HepG2 (cell line): ENCODE data around the gene FRMD4A. TPM values are rescaled to one million over a fixed set of nuclear protein-coding genes. Genes with fewer than 3 reads are reported as not detected.

ENCODE experiments used
- ATAC-seq: fragments of 200-7000 bp; cut with Tn5 transposase; 3 replicates; pipeline ENCODE4 v1.9.1; 2020; ENCODE audit warnings: mild to moderate bottlenecking, moderate library complexity
- BruUV-seq: library from RNA; stranded (reverse); fragments of 400-500 nt; replicated peaks from 2 replicates; lab custom pipeline; 2021; lab: Mats Ljungman, UMichigan
- CTCF ChIA-PET: fragments of 300-600 bp; formaldehyde crosslinking; extraction: SDS; loops from one replicate; lab custom pipeline; 2021; ENCODE audit warnings: low total read pairs, inconsistent platforms, low intra/inter-chr PET ratio; lab: Yijun Ruan, JAX
- POLR2A ChIA-PET: fragments of 350-600 bp; sonication (Branson Sonifier 250); formaldehyde crosslinking; loops from one replicate; lab custom pipeline; 2020; ENCODE audit warnings: antibody characterized with exemption, inconsistent platforms; lab: Yijun Ruan, JAX
- DNase-seq: peaks from one replicate; pipeline ENCODE4 v3.0.0-alpha.2; 2015; ENCODE audit warnings: low spot score
- FAIRE-seq: peaks from 3 replicates; lab custom pipeline; 2011; peaks lifted over from hg19 to GRCh38; lab: Jason Lieb, UNC
- H2AFZ ChIP-seq: one replicate; pipeline ENCODE4 v1.6.1; 2011; ENCODE audit warnings: low read length, inconsistent platforms
- H3K27ac ChIP-seq: fragments of 300-600 bp; 3 replicates; pipeline ENCODE4 v1.8.0; 2011; ENCODE audit warnings: mixed run types, mild to moderate bottlenecking, mixed read lengths, low read length, inconsistent platforms; ENCODE audit not compliant: insufficient read depth; ENCODE audit errors: extremely low read length
- H3K27me3 ChIP-seq, 2 experiments: fragments of 200-600 bp in 1 of 2; 2 replicates in 1 of 2; 3 replicates in 1 of 2; pipeline versions ENCODE4 v1.6.0 to v1.8.0; 2011; ENCODE audit warnings: low read length in 2 of 2, mild to moderate bottlenecking in 2 of 2, moderate library complexity in 2 of 2, inconsistent platforms in 1 of 2; ENCODE audit not compliant: insufficient read depth in 2 of 2, control insufficient read depth in 1 of 2
- H3K36me3 ChIP-seq, 2 experiments: fragments of 200-600 bp in 1 of 2; replicated peaks in 1 of 2; 2 replicates in 1 of 2; 3 replicates in 1 of 2; pipeline versions ENCODE4 v1.5.1 to v1.8.0; 2011; ENCODE audit warnings: low read length in 2 of 2, inconsistent platforms in 1 of 2; ENCODE audit not compliant: insufficient read depth in 2 of 2, control insufficient read depth in 1 of 2
- H3K4me1 ChIP-seq: 2 replicates; pipeline ENCODE4 v1.5.1; 2012; ENCODE audit warnings: low read length, inconsistent platforms; ENCODE audit not compliant: insufficient read depth
- H3K4me2 ChIP-seq: 2 replicates; pipeline ENCODE4 v1.6.0; 2011; ENCODE audit warnings: low read depth, low read length, inconsistent platforms
- H3K4me3 ChIP-seq, 3 experiments: fragments of 200-600 bp in 1 of 3; sonication (generic), shearing (Covaris generic) in 1 of 3; replicated peaks in 1 of 3; 2 replicates each; pipeline ENCODE4 v1.5.1; 2011 to 2016; ENCODE audit warnings: low read length in 3 of 3, inconsistent platforms in 2 of 3, low read depth in 2 of 3, mild to moderate bottlenecking in 2 of 3, control low read depth in 1 of 3, mixed read lengths in 1 of 3; ENCODE audit not compliant: insufficient read depth in 1 of 3
- H3K79me2 ChIP-seq: one replicate; pipeline ENCODE4 v1.6.1; 2011; ENCODE audit warnings: low read length, inconsistent platforms; ENCODE audit not compliant: insufficient read depth
- H3K9ac ChIP-seq: 2 replicates; pipeline ENCODE4 v1.6.0; 2011; ENCODE audit warnings: mild to moderate bottlenecking, low read depth, low read length, inconsistent platforms; ENCODE audit not compliant: insufficient read depth
- H3K9me3 ChIP-seq: 2 replicates; pipeline ENCODE4 v1.5.1; 2012; ENCODE audit warnings: mild to moderate bottlenecking, low read length
- H4K20me1 ChIP-seq: 2 replicates; pipeline ENCODE4 v1.6.0; 2011; ENCODE audit warnings: inconsistent platforms, mild to moderate bottlenecking, low read length, moderate library complexity; ENCODE audit not compliant: insufficient read depth
- HNRNPH1 ChIP-seq: fragments of 200-400 bp; formaldehyde crosslinking; optimal IDR thresholded peaks from 2 replicates; pipeline ENCODE3; 2017; ENCODE audit warnings: mild to moderate bottlenecking, low read depth, low read length
- IKZF1 ChIP-seq: fragments of 450-650 bp; IDR thresholded peaks from 2 replicates; pipeline ENCODE4 v1.7.1; 2016
- MED1 ChIP-seq: sonication (generic); formaldehyde crosslinking; IDR thresholded peaks from 2 replicates; pipeline ENCODE4 v1.4.0; 2020; ENCODE audit warnings: missing genetic modification reagents
- POLR2AphosphoS2 ChIP-seq: IDR thresholded peaks from 2 replicates; pipeline ENCODE4 v1.6.1; 2011; ENCODE audit warnings: low read depth, low read length, improper control_type of control experiment
- PRPF4 ChIP-seq: fragments of 200-400 bp; formaldehyde crosslinking; IDR thresholded peaks from 2 replicates; pipeline ENCODE4 v1.6.1; 2016; ENCODE audit warnings: low read length, low read depth; ENCODE audit not compliant: poor library complexity, severe bottlenecking
- TOE1 ChIP-seq: sonication (generic); formaldehyde crosslinking; IDR thresholded peaks from 2 replicates; pipeline ENCODE4 v1.4.0; 2020; ENCODE audit warnings: mild to moderate bottlenecking, missing genetic modification reagents
- ZFX ChIP-seq: sonication (generic); formaldehyde crosslinking; IDR thresholded peaks from 2 replicates; pipeline ENCODE4 v1.4.0; 2020; ENCODE audit warnings: mild to moderate bottlenecking, low read depth, missing genetic modification reagents, moderate library complexity
- ZNF264 ChIP-seq: sonication (generic); formaldehyde crosslinking; IDR thresholded peaks from 2 replicates; pipeline ENCODE4 v1.4.0; 2020; ENCODE audit warnings: missing genetic modification reagents
- ZNF274 ChIP-seq: sonication (generic); formaldehyde crosslinking; IDR thresholded peaks from 2 replicates; pipeline ENCODE4 v1.5.1; 2020; ENCODE audit warnings: mild to moderate bottlenecking, missing genetic modification reagents
- ZNF768 ChIP-seq: sonication (generic); formaldehyde crosslinking; IDR thresholded peaks from 2 replicates; pipeline ENCODE4 v1.4.0; 2020; ENCODE audit warnings: missing genetic modification reagents
- WGBS: methylation state at CpG from one replicate; pipeline ENCODE4 v1.1.6; 2017; ENCODE audit warnings: low lambda C conversion rate; 5-methylcytosine and 5-hydroxymethylcytosine counted together
- in situ Hi-C: cut with HindIII; loops from 2 replicates; pipeline ENCODE4 v1.10.0; 2017; ENCODE audit warnings: low pct_unique_long_range_greater_than_20kb; ENCODE audit not compliant: extremely low pct_ligation_motif_present
- intact Hi-C: fragments of 100-400 bp; cut with micrococcal nuclease; formaldehyde crosslinking; loops from one replicate; pipeline ENCODE4 v1.10.0; 2022; ENCODE audit not compliant: unreplicated experiment
- polyA plus RNA-seq, 8 experiments: library from polyadenylated mRNA; depleted of rRNA in 3 of 8; stranded (reverse) in 7 of 8; unstranded in 1 of 8; fragments of >200 nt; fragmentation: Illumina TruSeq in 4 of 8; extraction: Trizol in 4 of 8; gene quantifications; 2 replicates each; pipeline versions ENCODE4 v1.2.1 to v1.2.3, GENCODE V29; 2011 to 2016; ENCODE audit warnings: low read depth in 4 of 8, missing spikeins in 1 of 8, mixed read lengths in 1 of 8; ENCODE audit not compliant: insufficient read depth in 1 of 8
- total RNA-seq, 5 experiments: library from RNA; depleted of rRNA; stranded (reverse); fragments of >200 nt; fragmentation: Illumina TruSeq; extraction: Trizol; gene quantifications; 2 replicates each; pipeline ENCODE4 v1.2.3, GENCODE V29; 2016; ENCODE audit warnings: low read depth in 1 of 5
- TF ChIP-seq, protein P1 (sequence below): sonication (generic); formaldehyde crosslinking; IDR thresholded peaks from 2 replicates; pipeline ENCODE4 v1.5.0; 2020; ENCODE audit warnings: mild to moderate bottlenecking, missing genetic modification reagents
- TF ChIP-seq, protein P2 (sequence below): sonication (generic); formaldehyde crosslinking; IDR thresholded peaks from 2 replicates; pipeline ENCODE4 v1.9.0; 2021; ENCODE audit warnings: mild to moderate bottlenecking, missing genetic modification reagents

Gene FRMD4A
- total and polyA plus RNA-seq, 2 of the 13 experiments (the other 11 are each of a cell fraction or from before 2014, with no cell fraction given), result 0.09 to 0.26 TPM

DNA sequence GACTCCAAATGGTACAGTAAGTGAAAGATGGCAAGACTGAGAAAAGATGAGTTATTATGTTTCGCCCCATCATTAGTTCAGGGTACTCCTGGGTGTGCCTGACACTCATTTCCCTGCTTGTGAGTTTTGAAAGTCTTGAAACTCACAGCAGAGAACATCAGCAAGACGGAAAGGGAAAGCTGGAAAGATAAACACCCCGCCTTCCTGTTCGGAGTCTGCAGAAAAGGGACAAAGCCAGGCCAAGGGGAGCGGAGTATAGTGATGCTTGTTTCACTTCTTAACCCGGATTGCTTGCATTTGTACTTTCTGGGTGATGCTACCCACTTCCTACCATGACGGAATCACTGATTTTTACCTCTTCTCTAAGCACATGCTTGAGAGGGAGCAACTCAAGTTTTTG is 294.5 kb downstream of the FRMD4A start:
- CTCF ChIA-PET, result no interaction called here
- no TSS peak for BruUV-seq
- no peak for TF ChIP-seq TOE1 (CRISPR knock-in tag)
- no peak for TF ChIP-seq ZNF274 (CRISPR knock-in tag)
- TF ChIP-seq IKZF1, result no peak
- TF ChIP-seq, protein P1, sequence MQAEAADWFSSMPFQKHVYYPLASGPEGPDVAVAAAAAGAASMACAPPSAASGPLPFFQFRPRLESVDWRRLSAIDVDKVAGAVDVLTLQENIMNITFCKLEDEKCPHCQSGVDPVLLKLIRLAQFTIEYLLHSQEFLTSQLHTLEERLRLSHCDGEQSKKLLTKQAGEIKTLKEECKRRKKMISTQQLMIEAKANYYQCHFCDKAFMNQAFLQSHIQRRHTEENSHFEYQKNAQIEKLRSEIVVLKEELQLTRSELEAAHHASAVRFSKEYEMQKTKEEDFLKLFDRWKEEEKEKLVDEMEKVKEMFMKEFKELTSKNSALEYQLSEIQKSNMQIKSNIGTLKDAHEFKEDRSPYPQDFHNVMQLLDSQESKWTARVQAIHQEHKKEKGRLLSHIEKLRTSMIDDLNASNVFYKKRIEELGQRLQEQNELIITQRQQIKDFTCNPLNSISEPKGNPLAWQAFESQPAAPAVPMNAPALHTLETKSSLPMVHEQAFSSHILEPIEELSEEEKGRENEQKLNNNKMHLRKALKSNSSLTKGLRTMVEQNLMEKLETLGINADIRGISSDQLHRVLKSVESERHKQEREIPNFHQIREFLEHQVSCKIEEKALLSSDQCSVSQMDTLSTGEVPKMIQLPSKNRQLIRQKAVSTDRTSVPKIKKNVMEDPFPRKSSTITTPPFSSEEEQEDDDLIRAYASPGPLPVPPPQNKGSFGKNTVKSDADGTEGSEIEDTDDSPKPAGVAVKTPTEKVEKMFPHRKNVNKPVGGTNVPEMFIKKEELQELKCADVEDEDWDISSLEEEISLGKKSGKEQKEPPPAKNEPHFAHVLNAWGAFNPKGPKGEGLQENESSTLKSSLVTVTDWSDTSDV, result no peak
- TF ChIP-seq ZNF768, result no peak
- TF ChIP-seq HNRNPH1, result no peak
- TF ChIP-seq ZFX, result no peak
- Histone ChIP-seq H4K20me1 (no peaks in the 10 kb centered on the region), H3K27me3 (no peaks in the 10 kb centered on the region), H3K36me3 (no peaks in the 10 kb centered on the region), H3K9ac (no peak overlapping the region), H3K27ac (no peak overlapping the region), H3K79me2 (no peaks in the 10 kb centered on the region), H3K4me3 (no peak overlapping the region), H3K9me3 (no peaks in the 10 kb centered on the region), H3K4me2 (no peak overlapping the region), H3K4me1 (no peaks in the 10 kb centered on the region), H2AFZ (no peak overlapping the region)
- DNase-seq, result no peak
- POLR2A ChIA-PET, result no interaction called here
- 29% methylated on average over 7 of the region's 7 CpGs for WGBS
- FAIRE-seq, result no peak
- intact Hi-C loops (no loop called here), in situ Hi-C loops (no loop called here)
- ATAC-seq, result no peak

DNA sequence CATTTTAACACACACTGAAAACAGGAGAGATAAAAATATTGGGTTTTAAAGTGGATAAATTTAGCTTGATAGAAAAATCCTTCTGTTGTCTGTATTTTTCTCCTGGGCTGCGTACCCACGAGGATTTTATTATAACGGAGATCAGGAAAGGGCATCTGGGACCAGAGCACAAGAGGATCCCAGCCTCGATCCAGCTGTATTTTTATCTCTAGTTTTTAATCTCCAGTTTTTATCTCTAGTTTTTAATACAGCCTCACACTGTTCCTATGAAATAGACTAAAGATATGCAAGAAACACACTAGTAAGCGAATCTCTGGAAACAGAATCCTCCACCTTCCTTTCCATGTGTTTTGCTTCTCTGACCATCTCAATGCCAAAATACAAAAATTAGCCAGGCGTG is 295.2 kb downstream of the FRMD4A start:
- no peak overlapping the region for H3K4me3 ChIP-seq
- no TSS peak for BruUV-seq
- in situ Hi-C loops, result no loop called here
- DNase-seq (no peak), ATAC-seq (no peak), FAIRE-seq (no peak)
- no peak overlapping the region for H3K4me2 ChIP-seq
- ChIA-PET POLR2A (no interaction called here), CTCF (no interaction called here)
- H3K9ac ChIP-seq, result no peak overlapping the region
- H3K27ac ChIP-seq, result no peak overlapping the region
- H3K9me3 ChIP-seq, result no peaks in the 10 kb centered on the region
- WGBS, result 22% methylated on average over 6 of the region's 6 CpGs
- no peaks in the 10 kb centered on the region for H3K79me2 ChIP-seq
- no peaks in the 10 kb centered on the region for H4K20me1 ChIP-seq
- H3K4me1 ChIP-seq, result no peaks in the 10 kb centered on the region
- no peaks in the 10 kb centered on the region for H3K27me3 ChIP-seq
- intact Hi-C loops, result no loop called here
- no peak overlapping the region for H2AFZ ChIP-seq
- no peaks in the 10 kb centered on the region for H3K36me3 ChIP-seq
- TF ChIP-seq POLR2AphosphoS2 (no peak), ZNF264 (CRISPR knock-in tag) (no peak), MED1 (no peak), PRPF4 (no peak)
- TF ChIP-seq, protein P2, sequence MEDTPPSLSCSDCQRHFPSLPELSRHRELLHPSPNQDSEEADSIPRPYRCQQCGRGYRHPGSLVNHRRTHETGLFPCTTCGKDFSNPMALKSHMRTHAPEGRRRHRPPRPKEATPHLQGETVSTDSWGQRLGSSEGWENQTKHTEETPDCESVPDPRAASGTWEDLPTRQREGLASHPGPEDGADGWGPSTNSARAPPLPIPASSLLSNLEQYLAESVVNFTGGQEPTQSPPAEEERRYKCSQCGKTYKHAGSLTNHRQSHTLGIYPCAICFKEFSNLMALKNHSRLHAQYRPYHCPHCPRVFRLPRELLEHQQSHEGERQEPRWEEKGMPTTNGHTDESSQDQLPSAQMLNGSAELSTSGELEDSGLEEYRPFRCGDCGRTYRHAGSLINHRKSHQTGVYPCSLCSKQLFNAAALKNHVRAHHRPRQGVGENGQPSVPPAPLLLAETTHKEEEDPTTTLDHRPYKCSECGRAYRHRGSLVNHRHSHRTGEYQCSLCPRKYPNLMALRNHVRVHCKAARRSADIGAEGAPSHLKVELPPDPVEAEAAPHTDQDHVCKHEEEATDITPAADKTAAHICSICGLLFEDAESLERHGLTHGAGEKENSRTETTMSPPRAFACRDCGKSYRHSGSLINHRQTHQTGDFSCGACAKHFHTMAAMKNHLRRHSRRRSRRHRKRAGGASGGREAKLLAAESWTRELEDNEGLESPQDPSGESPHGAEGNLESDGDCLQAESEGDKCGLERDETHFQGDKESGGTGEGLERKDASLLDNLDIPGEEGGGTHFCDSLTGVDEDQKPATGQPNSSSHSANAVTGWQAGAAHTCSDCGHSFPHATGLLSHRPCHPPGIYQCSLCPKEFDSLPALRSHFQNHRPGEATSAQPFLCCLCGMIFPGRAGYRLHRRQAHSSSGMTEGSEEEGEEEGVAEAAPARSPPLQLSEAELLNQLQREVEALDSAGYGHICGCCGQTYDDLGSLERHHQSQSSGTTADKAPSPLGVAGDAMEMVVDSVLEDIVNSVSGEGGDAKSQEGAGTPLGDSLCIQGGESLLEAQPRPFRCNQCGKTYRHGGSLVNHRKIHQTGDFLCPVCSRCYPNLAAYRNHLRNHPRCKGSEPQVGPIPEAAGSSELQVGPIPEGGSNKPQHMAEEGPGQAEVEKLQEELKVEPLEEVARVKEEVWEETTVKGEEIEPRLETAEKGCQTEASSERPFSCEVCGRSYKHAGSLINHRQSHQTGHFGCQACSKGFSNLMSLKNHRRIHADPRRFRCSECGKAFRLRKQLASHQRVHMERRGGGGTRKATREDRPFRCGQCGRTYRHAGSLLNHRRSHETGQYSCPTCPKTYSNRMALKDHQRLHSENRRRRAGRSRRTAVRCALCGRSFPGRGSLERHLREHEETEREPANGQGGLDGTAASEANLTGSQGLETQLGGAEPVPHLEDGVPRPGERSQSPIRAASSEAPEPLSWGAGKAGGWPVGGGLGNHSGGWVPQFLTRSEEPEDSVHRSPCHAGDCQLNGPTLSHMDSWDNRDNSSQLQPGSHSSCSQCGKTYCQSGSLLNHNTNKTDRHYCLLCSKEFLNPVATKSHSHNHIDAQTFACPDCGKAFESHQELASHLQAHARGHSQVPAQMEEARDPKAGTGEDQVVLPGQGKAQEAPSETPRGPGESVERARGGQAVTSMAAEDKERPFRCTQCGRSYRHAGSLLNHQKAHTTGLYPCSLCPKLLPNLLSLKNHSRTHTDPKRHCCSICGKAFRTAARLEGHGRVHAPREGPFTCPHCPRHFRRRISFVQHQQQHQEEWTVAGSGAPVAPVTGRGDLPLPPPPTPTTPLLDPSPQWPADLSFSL, result no peak
